GM21367 (cell line): ENCODE results near the gene EIF3K.
"Not testable (repeated sequence)": the region's sequence is repeated elsewhere in the genome, so short reads cannot be mapped to it uniquely, and the experiment has no call there.

Experiments
- ATAC-seq: cut with Tn5 transposase; IDR thresholded peaks from one replicate; pipeline ENCODE4 v1.9.1; 2021; ENCODE audit not compliant: unreplicated experiment

EIF3K gene

GRCh38 chr19:38618590-38619360, at the start of gene EIF3K:
Gene EIF3K (plus strand): TSS chr19:38619188. CDS start chr19:38619269, 81 bp downstream.
- ATAC-seq, result peak; percentile 57

GRCh38 chr19:38569368-38569983, 49.5 kb upstream of the EIF3K start:
- no peak for ATAC-seq

- ATAC-seq, result no peak
Observed at GRCh38 chr19:38571682-38572081, 47.3 kb upstream of the EIF3K start.

DNA sequence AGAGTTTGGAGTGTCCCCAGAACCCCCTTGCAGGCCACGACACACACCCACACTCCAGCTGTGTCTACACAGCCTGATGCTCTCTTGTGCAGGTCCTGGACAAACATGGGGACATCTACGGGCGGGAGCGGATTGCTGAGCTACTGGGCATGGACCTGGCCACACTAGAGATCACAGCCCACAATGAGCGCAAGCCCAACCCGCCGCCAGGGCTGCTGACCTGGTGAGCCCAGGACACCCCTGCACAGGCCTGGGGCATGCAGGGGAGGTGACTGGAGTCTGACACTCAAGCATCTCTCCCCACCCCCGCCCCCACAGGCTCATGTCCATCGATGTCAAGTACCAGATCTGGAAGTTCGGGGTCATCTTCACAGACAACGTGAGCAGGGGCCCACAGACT, 41.2 kb upstream of the EIF3K start:
- no peak for ATAC-seq

DNA sequence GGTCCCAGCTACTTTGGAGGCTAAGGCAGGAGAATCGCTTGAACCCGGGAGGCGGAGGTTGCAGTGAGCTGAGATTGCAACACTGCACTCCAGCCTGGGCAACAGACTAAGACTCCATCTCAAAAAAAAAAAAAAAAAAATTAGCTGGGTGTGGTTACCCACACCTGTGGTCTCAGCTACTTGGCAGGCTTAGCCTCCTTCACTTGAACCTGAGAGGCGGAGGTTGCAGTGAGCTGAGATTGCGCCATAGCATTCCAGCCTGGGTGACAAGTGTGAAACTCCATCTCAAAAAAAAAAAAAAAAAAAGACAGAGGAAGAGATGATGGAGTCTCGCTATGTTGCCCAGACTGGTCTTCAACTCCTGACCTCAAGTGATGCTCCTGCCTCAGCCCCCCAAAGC, 39.7 kb upstream of the EIF3K start:
- ATAC-seq, result not testable (repeated sequence)

DNA sequence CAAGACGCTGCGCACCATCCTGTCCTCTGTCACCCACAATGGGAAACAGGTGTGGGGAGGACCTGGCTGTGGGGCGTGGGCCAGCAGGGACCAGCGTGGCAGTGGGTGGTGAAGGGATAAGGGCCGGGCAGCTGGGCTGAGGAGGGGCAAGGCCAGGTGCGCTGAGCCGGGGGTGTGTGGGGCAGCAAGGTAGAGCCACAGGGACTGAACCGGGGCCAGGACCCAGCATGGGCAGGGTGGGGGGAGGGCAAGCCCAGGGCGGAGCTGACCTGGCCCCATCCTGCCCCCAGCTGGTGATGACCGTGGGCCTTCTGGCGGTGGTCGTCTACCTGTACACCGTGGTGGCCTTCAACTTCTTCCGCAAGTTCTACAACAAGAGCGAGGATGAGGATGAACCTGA, 38.9 kb upstream of the EIF3K start:
- no peak for ATAC-seq

DNA sequence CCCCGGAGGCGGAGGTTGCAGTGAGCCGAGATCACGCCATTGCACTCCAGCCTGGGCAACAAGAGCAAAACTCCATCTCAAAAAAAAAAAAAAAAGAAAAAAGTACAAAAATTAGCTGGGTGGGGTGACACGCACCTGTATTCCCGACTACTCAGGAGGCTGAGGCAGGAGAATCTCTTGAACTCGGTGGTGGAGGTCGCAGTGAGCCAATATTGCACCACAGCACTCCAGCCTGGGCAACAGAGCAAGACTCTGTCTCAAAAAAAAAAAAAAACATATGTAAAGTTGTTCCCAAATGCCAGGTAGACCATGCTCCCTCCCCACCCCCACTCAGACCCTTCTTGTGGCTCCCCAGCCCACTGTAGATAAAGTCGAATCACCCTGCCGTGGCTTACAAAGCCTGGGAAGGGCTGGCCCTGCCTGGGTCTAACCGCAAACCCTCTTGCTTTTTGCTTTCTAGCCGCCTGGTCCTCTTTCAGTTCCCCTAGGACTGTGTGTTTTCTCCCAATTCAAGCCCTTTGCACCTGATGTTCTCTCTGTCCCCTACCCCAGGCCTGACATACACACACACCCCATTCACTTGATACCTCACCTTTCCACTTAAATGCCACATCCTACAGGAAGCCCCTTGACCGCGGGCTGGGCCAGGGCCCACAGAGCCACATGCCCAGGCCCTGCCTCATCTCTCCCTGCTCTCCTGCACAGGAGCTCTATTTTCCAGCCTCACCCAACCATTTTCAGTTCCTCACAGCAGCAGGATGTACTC, 35.6 kb upstream of the EIF3K start:
- no peak for ATAC-seq

- no peak for ATAC-seq
Observed at GRCh38 chr19:38583985-38584305, 35.0 kb upstream of the EIF3K start.

DNA sequence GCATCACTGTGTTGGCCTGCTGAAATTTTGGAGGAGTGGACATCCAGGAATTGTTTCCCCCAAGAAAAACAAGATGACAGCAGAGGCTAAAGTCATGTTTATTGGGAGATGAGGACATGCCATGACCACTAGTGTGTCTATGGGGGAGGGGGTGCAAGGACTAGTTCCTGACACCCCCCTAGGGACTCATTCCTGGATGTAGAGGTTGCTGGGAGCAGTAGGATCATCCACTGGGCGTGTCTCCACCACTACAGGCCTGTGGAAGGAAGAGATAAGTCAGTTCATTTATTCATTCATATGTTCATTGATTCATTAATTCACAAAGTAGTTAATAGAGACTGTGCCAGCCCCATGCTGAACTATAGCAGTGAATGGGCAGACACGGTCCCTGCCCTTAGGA, 31.4 kb upstream of the EIF3K start:
- ATAC-seq, result no peak

- no peak for ATAC-seq
Observed at GRCh38 chr19:38588041-38588440, 30.9 kb upstream of the EIF3K start.

DNA sequence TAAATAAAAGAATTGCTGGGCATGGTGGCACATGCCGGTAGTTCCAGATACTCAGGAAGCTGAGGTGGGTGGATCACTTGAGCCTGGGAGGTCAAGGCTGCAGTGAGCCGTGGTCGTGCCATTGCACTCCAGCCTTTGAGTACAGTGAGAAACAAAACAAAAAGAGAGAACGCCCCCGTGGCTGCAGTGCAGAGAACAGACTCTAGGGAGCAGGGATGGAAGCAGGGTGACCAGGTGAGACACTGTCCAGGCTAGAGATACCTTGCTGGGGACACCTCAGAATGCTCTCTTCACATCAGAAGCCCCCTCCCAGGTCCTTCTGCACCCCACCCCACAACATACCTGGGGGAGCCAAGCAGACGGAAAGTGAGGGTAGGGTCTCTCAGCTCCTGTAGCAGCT, 26.0 kb upstream of the EIF3K start:
- no peak for ATAC-seq

GRCh38 chr19:38596057-38596981, 22.7 kb upstream of the EIF3K start:
- ATAC-seq, result no peak

DNA sequence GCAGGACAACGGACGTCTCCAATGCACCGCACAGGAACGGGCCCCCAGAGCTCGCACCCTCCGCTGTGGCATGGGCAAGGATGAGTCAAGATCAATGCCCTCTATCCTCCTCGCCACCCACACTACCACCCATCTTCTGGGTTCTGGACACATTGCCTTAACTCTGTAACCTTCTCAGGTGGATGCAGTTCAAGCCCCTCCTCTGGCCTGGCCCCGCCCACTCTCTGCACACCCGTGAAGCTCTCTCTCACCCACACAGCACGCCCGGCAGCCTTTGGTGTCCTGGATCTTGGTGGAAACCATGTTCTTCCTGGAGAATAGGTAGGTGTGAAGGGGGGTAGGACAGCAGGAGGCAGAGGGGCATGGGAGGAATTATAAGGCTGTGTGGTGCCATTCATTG, 21.9 kb upstream of the EIF3K start:
- no peak for ATAC-seq

GRCh38 chr19:38599722-38600121, 19.3 kb upstream of the EIF3K start:
- ATAC-seq, result no peak

GRCh38 chr19:38602856-38603255, 16.1 kb upstream of the EIF3K start:
- not testable (repeated sequence) for ATAC-seq

DNA sequence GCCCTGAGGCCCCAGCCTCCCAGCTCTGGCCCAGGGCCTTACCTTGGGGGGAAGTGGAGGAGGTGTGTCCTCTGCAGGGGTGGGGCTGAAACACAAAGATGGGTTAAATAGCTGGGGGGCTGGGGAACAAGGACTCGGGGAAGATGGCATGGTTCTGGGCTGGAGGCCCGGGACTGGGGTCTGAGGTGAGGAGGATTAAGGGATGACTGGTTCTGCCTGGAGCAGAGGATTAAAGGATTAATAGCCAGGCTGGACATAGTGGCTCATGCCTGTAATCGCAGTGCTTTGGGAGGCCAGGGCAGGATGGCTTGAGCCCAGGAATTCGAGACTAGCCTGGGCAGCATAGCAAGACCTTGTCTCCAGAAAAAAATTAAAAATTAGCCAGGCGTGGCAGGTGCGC, 12.9 kb upstream of the EIF3K start:
- ATAC-seq, result no peak

GRCh38 chr19:38614289-38614688, 4.7 kb upstream of the EIF3K start:
- no peak for ATAC-seq

GRCh38 chr19:38615007-38615581, 3.9 kb upstream of the EIF3K start:
- ATAC-seq, result no peak

GRCh38 chr19:38616265-38616664, 2.7 kb upstream of the EIF3K start:
- no peak for ATAC-seq

DNA sequence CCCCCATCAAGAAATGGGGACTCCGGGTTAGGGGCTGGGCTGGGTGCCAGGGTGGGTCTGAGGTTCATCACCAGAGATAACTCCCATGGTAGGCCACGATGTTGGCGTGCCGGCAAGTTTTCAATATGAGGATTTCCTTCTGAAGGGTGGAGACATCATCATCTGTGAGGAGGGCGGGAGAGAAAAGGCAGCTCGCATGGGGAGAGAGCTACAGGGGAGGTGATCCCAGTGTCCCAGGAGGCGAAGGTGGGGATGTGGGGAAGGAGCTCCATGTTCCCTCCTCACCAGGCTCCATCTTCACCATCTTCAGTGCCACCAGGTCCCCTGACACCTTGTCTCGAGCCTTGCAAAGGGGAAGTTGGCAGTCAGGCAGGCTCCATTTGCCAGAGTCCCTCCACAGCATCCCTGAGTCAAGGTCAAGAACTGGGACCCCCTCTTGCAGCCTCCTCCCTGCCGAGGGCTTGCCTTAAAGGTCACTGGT, 1.7 kb upstream of the EIF3K start:
- no peak for ATAC-seq
